ENCODE measurements around the gene COL23A1.
A peak's percentile ranks its signal among the peaks of the same experiment; 100 is the strongest.

Gene COL23A1

GRCh38 chr5:178553517-178553916 lies 36.7 kb downstream of the COL23A1 start:
- no peak for FAIRE-seq

GRCh38 chr5:178551468-178551867 lies 38.7 kb downstream of the COL23A1 start:
- FAIRE-seq: no peak

- peak; percentile 98 for FAIRE-seq
Observed at GRCh38 chr5:178551059-178551458, 39.1 kb downstream of the COL23A1 start.

- no peak for FAIRE-seq
Observed at GRCh38 chr5:178548746-178549145, 41.4 kb downstream of the COL23A1 start.

- no peak for FAIRE-seq
Observed at GRCh38 chr5:178547753-178548415, 42.3 kb downstream of the COL23A1 start.

- no peak for FAIRE-seq
Observed at GRCh38 chr5:178547052-178547666, 43.0 kb downstream of the COL23A1 start.

GRCh38 chr5:178546675-178547033 lies 43.5 kb downstream of the COL23A1 start:
- FAIRE-seq: no peak

GRCh38 chr5:178545941-178546674 lies 44.1 kb downstream of the COL23A1 start:
- FAIRE-seq: no peak

GRCh38 chr5:178545176-178545575 lies 45.0 kb downstream of the COL23A1 start:
- FAIRE-seq: no peak

GRCh38 chr5:178544166-178544834 lies 45.9 kb downstream of the COL23A1 start:
- no peak for FAIRE-seq

GRCh38 chr5:178542455-178542854 lies 47.7 kb downstream of the COL23A1 start:
- FAIRE-seq: no peak

GRCh38 chr5:178540526-178540925 lies 49.7 kb downstream of the COL23A1 start:
- no peak for FAIRE-seq

GRCh38 chr5:178538741-178539229 lies 51.4 kb downstream of the COL23A1 start:
- no peak for FAIRE-seq

- no peak for FAIRE-seq
Observed at GRCh38 chr5:178537467-178538371, 52.5 kb downstream of the COL23A1 start.

- FAIRE-seq: no peak
Observed at GRCh38 chr5:178536541-178537466, 53.4 kb downstream of the COL23A1 start.

GRCh38 chr5:178535299-178536175 lies 54.7 kb downstream of the COL23A1 start:
- FAIRE-seq: no peak

GRCh38 chr5:178533136-178533535 lies 57.1 kb downstream of the COL23A1 start:
- no peak for FAIRE-seq

GRCh38 chr5:178532666-178533065 lies 57.5 kb downstream of the COL23A1 start:
- FAIRE-seq: no peak

GRCh38 chr5:178532236-178532635 lies 58.0 kb downstream of the COL23A1 start:
- no peak for FAIRE-seq

GRCh38 chr5:178531786-178532185 lies 58.4 kb downstream of the COL23A1 start:
- no peak for FAIRE-seq

Measured in TTC549 (cell line).